ENCODE data around the gene TTLL12. TPM values are rescaled to one million over a fixed set of nuclear protein-coding genes. Genes with fewer than 3 reads are reported as not detected.
"Not testable (repeated sequence)": the region's sequence is repeated elsewhere in the genome, so short reads cannot be mapped to it uniquely, and the experiment has no call there.

TTLL12 gene
- total RNA-seq, 4 donors from 2014 or later, result 43.6 to 93.9 (median 81.4) TPM

- H3K4me1 ChIP-seq, result peaks cover 42% of the 10 kb centered on the region
- H3K27me3 ChIP-seq, result no peaks in the 10 kb centered on the region
- H3K9me3 ChIP-seq, result no peaks in the 10 kb centered on the region
- H3K4me3 ChIP-seq, result no peak overlapping the region
- no peak for TF ChIP-seq EP300 (IDR thresholded peaks at IDR 0.05)
- TF ChIP-seq POLR2A (IDR thresholded peaks at IDR 0.05), result no peak
- TF ChIP-seq POLR2AphosphoS5 (IDR thresholded peaks at IDR 0.05), result no peak
- no peak for TF ChIP-seq CTCF (IDR thresholded peaks at IDR 0.05)
- 20% methylated on average over 1 of the region's 6 CpGs for WGBS
- no peak for DNase-seq (ENCODE audit: low spot score in 2 of 2)
- H3K36me3 ChIP-seq, result no peaks in the 10 kb centered on the region
- H3K27ac ChIP-seq, result peak overlapping the region; percentile 14
Measured at GRCh38 chr22:43148581-43148980, 38.4 kb downstream of the TTLL12 start.

- Histone ChIP-seq H3K27ac (no peak overlapping the region), H3K4me1 (peaks cover 44% of the 10 kb centered on the region), H3K4me3 (no peak overlapping the region), H3K36me3 (no peaks in the 10 kb centered on the region), H3K9me3 (no peaks in the 10 kb centered on the region), H3K27me3 (no peaks in the 10 kb centered on the region)
- DNase-seq (ENCODE audit: low spot score in 2 of 2), result no peak
- TF ChIP-seq CTCF (IDR thresholded peaks at IDR 0.05) (no peak), POLR2AphosphoS5 (IDR thresholded peaks at IDR 0.05) (no peak), POLR2A (IDR thresholded peaks at IDR 0.05) (no peak), EP300 (IDR thresholded peaks at IDR 0.05) (no peak)
- WGBS, result 65% methylated on average over 8 of the region's 8 CpGs
Measured at GRCh38 chr22:43147821-43148220, 39.1 kb downstream of the TTLL12 start.

GRCh38 chr22:43146332-43146731 is 40.6 kb downstream of the TTLL12 start:
- peaks cover 44% of the 10 kb centered on the region for H3K4me1 ChIP-seq
- H3K27ac ChIP-seq; DNase-seq (ENCODE audit: low spot score in 2 of 2); H3K27me3 ChIP-seq; H3K36me3 ChIP-seq; H3K9me3 ChIP-seq; H3K4me3 ChIP-seq: not testable (repeated sequence)
- 89% methylated on average over 15 of the region's 15 CpGs for WGBS

GRCh38 chr22:43145371-43145770 is 41.6 kb downstream of the TTLL12 start:
- H3K36me3 ChIP-seq; H3K4me3 ChIP-seq; H3K27me3 ChIP-seq; H3K9me3 ChIP-seq; DNase-seq (ENCODE audit: low spot score in 2 of 2): not testable (repeated sequence)
- Histone ChIP-seq H3K4me1 (peaks cover 39% of the 10 kb centered on the region), H3K27ac (peak overlapping the region; percentile 57)
- 86% methylated on average over 8 of the region's 8 CpGs for WGBS

GRCh38 chr22:43144949-43145348 is 42.0 kb downstream of the TTLL12 start:
- WGBS, result 44% methylated on average over 3 of the region's 3 CpGs
- peaks cover 39% of the 10 kb centered on the region for H3K4me1 ChIP-seq
- TF ChIP-seq POLR2A (IDR thresholded peaks at IDR 0.05) (no peak), POLR2AphosphoS5 (IDR thresholded peaks at IDR 0.05) (peak in 1 of 3 donors; percentile 35)
- H3K4me3 ChIP-seq, result no peak overlapping the region
- H3K27me3 ChIP-seq, result no peaks in the 10 kb centered on the region
- H3K36me3 ChIP-seq, result peaks cover 7% of the 10 kb centered on the region
- no peaks in the 10 kb centered on the region for H3K9me3 ChIP-seq
- H3K27ac ChIP-seq, result peak overlapping the region; percentile 57
- no peak for DNase-seq (ENCODE audit: low spot score in 2 of 2)

GRCh38 chr22:43142880-43143562 is 43.9 kb downstream of the TTLL12 start, which contains the start of gene MCAT:
Gene MCAT (minus strand): TSS chr22:43143398. CDS start chr22:43143348, 50 bp downstream.
- H3K9me3 ChIP-seq, result no peaks in the 10 kb centered on the region
- peak within 1 kb of the TSS; percentile 92 for H3K4me3 ChIP-seq
- DNase-seq (ENCODE audit: low spot score in 2 of 2), result peak in 1 of 2 donors; percentile 92
- WGBS, result 0% methylated on average over 37 of the region's 83 CpGs
- peaks cover 22% of the 10 kb centered on the region for H3K36me3 ChIP-seq
- peaks cover 34% of the 10 kb centered on the region for H3K4me1 ChIP-seq
- H3K27ac ChIP-seq, result peak within 1 kb of the TSS; percentile 71
- no peak for TF ChIP-seq CTCF (IDR thresholded peaks at IDR 0.05)
- TF ChIP-seq EP300 (IDR thresholded peaks at IDR 0.05), result no peak
- peak in 1 of 2 donors; percentile 58 for TF ChIP-seq POLR2A (IDR thresholded peaks at IDR 0.05)
- TF ChIP-seq POLR2AphosphoS5 (IDR thresholded peaks at IDR 0.05), result peak in 2 of 3 donors; percentile 30 to 40
- no peaks in the 10 kb centered on the region for H3K27me3 ChIP-seq
